Endometrial microvascular endothelial cells (primary cell): ENCODE data around the gene YBX2. TPM values are rescaled to one million over a fixed set of nuclear protein-coding genes. Genes with fewer than 3 reads are reported as not detected.

ENCODE experiments used
- in situ Hi-C: cut with HindIII; loops from 2 replicates; pipeline ENCODE4 v1.10.0; 2017; ENCODE audit warnings: low sequenced_read_pairs, low pct_unique_long_range_greater_than_20kb; ENCODE audit errors: inconsistent ontology term
- total RNA-seq: library from RNA; depleted of rRNA; stranded (reverse); fragments of >200 nt; gene quantifications from one replicate; pipeline ENCODE4 v1.2.3, GENCODE V29; 2015; ENCODE audit errors: inconsistent ontology term

YBX2 gene
- total RNA-seq, 1 donor from 2014 or later = not detected

DNA sequence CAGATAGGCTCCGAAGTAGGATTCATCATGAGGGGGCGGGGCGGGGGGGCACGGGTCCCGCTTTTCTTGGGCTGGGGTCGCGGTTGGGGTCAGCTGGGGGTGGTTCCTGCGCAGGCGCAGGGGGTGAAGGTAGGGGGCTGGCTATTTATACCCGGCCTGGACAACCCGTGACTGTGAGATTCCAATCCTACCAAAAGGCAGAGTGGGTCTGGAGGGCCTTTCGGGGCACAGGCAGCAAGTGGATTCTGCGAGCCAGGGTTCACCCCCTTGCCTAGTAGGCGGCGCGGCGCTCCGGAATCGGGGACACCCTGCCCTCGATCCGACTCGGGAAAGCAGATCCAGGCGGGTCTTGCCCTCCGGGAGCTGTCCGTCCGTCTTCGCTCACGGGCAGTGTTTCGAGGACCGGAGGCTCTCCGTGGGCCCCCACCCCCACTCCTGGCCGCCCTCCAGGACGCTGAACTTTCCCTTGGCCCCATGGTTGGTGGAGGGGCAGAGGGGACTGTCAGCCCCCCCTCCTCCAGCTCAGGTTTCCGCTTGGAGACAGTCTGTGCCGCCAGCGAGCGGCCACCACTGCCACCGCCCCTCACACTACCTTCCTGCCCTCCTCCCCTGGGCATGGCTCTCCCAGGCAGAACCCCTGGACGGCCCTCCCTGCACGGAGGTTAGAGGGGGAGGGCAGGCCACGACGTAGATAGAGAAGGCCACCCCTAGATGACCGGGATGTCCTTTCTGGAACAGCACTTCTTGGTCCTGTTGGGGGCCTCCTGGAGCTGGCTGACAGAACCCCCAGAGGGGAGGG lies 12.3 kb downstream of the YBX2 start:
- in situ Hi-C loops = no loop called here

DNA sequence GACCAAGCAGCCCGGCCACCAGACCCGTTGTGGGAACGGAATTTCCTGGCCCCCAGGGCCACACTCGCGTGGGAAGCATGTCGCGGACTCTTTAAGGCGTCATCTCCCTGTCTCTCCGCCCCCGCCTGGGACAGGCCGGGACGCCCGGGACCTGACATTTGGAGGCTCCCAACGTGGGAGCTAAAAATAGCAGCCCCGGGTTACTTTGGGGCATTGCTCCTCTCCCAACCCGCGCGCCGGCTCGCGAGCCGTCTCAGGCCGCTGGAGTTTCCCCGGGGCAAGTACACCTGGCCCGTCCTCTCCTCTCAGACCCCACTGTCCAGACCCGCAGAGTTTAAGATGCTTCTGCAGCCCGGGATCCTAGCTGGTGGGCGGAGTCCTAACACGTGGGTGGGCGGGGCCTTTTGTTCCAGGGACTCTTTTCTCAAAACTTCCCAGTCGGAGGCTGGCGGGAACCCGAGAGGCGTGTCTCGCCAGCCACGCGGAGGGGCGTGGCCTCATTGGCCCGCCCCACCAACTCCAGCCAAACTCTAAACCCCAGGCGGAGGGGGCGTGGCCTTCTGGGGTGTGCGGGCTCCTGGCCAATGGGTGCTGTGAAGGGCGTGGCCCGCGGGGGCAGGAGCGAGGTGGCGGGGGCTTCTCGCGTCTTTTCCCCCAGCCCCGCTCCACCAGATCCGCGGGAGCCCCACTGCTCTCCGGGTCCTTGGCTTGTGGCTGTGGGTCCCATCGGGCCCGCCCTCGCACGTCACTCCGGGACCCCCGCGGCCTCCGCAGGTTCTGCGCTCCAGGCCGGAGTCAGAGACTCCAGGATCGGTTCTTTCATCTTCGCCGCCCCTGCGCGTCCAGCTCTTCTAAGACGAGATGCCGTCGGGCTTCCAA lies 13.1 kb downstream of the YBX2 start, which contains the start of gene SLC2A4:
SLC2A4 (plus strand) TSS at position 645 of the 879 bp plus-strand sequence; CDS start at position 862, 217 bp downstream.
- in situ Hi-C loops = no loop called here

DNA sequence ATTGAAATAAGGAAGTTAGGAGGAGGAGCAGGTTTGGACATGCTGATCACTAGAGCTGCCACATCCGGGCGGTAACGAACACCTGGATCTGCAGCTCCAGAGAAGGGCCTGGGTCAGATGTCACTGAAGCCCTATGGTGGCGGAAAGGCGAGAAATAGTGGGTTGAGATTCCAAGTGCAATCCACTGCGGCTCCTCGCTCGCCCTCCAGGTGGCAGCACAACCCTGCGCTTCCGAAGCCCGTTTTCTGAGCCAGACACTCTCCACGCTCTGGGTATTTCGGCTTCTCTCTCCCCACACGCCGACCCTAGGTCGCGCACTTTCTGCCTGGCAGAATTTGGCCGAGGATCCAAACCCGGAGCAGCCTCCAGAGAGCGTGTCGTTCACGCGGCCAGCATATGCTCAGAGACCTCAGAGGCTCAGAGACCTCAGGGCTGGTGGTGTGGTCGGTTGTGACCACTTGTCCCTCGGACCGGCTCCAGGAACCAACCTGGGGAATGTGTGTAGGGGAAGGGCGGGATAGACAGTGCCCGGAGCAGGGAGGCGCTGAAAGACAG lies 13.8 kb downstream of the YBX2 start:
- in situ Hi-C loops = no loop called here

DNA sequence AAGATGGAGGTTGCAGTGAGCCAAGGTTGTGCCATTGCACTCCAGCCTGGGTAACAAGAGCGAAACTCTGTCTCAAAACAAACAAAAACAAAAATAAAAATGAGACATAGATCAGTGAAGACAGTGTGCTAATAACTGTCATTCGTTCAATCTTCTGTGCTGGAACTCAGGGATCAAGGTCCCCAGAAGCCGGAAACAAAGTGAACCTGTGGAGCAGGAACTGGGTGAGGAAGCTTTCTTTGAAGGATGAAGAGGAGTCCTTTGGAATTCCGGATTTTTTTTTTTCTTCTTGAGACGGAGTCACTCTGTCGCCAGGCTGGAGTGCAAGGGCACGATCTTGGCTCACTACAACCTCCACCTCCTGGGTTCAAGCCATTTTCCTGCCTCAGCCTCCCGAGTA lies 15.0 kb downstream of the YBX2 start:
- in situ Hi-C loops = no loop called here

DNA sequence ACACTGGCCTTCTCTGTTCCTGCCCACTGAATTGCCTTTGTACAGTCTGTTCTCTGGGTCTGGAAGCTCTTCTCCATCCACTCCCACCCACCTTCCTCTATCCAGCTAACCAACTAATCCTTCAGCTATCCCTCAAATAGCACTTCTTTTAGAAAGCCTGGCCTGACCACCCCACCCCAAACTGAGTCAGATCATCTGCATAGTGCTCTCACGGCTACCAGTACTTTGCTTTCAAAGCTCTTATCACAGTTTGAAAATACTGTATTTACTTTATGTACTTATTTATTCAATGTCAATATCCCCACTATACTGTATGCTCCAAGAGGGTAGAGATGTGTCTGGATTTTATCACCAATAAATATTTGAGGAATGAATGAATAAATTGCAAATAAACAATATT lies 27.7 kb downstream of the YBX2 start:
- in situ Hi-C loops = no loop called here

DNA sequence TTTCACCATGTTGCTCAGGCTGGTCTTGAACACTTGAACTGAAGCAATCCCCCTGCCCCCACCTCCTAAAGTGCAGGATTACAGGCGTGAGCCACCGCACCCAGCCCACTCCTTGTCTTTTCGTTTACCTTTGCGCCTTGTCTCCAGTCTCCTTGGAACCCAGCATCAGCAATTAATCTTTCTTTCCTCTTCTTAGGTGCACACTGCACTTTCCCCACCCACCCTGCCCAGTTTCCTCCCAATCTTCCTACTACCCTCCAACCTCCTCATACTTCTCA lies 30.7 kb downstream of the YBX2 start:
- in situ Hi-C loops = no loop called here

DNA sequence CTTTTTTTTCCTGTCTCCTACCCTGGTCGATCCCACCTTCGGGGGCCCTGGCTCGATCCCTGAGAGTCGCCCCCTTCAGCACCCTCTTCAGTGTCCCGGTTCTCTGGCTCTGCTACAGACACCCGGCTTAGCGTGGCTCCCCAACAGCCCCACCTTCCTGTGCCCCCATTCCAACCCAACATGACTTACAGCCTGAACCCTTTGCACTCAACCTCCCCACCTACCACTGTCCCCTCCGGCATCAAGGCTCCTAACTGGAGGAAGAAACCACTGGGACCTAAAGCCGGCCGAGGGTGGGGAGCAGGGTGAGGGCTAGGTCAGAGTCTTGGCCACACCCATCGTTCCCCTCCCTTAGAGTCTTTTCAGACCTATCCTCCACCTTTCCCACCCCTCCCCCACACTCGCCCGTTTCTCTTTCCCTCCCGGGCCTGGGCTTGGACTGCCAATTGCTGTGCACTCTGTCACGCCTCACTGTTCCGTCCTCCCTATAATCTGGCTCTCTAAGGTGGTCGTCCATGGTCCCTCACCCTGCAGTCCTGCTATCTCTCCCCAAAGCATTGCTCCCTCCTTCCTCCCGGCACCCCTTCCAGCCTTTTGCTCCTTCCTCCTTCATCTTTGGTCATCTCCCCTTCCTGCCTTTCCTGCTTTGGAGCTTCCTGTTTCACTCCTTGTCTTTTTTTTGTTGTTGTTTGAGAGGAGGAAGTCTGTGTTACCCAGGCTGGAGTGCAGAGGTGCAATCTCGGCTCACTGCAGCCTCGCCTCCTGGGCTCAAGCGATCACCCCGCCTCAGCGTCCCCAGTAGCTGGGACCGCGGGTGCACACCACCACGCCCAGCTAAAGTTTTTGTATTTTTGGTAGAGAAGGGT lies 31.3 kb downstream of the YBX2 start:
- in situ Hi-C loops = no loop called here

DNA sequence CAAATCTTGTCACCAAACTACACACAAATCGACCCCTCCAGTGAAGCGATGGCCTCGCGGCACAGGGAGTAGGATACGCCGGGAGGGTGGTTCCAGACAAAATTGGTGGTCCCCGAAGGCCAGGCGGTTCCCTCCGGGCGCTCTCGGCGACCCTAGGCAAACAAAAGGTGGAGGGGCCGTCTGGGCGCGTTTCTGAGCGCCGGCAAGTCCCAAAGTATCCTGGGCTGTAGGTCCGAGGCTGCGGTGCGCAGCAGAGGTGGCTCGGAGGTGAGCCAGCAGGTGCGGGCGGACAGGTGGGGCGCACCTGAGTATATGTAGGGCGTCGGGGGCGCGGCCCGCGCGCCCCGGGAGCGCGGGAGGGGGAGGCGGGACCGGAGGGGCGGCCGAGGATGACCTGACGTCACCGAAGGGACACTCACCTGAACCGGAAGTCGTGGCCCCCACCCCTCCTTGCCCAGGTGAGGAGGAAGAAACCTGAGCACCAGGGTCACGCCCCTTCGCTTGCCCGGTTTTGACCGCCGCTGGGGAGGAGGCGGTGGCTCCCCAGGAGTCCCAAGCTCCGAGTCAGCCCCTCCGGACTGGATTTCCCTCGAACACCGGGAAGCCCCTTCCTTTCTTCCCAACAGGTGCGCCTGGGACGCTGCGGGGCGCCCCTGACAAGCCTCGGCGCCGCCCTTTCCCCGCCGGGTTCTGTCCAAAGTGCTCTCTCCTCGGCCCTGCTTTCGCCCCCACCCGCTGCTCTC lies 32.1 kb downstream of the YBX2 start, which contains the start of gene CLDN7:
CLDN7 (minus strand) TSS at position 287 of the 743 bp plus-strand sequence. CDS start 435 bp downstream, outside the sequence.
- in situ Hi-C loops = no loop called here

DNA sequence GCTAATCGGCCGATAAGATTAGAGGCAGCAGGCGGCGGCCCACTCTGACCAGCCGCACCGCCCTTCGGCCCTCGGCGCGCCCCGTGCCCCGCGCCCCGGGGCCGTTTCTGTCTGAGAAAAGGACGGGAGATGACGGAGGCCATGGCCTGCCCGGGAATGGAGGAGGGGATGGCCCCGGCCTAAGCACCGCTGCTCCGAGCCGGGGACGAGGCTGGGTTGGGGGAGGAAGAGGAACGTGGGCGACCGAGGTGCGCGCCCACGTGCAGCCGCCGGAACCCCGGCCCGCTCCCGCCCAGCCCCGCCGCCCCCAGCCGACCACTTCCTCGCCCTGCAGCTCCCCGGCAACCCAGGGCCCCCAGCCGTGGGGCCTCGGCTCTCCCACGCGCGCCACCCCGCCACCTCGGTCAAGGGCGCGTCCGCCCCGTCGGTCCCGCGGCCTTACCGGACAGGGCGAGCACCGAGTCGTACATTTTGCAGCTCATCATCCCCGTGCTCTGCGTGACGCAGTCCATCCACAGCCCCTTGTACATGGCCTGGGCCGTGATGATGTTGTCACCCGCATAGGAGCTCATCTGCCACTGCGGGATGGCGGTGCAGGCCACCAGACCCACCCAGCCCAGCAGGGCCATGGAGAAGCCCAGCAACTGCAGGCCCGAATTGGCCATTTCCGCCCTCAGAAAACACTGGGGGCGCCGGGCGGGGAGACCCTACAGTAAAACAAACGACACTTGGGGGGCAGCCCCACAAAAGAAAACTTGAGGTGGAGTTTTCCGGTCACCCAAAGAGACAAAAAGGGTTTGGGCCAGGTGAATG lies 32.9 kb downstream of the YBX2 start:
- in situ Hi-C loops = no loop called here

DNA sequence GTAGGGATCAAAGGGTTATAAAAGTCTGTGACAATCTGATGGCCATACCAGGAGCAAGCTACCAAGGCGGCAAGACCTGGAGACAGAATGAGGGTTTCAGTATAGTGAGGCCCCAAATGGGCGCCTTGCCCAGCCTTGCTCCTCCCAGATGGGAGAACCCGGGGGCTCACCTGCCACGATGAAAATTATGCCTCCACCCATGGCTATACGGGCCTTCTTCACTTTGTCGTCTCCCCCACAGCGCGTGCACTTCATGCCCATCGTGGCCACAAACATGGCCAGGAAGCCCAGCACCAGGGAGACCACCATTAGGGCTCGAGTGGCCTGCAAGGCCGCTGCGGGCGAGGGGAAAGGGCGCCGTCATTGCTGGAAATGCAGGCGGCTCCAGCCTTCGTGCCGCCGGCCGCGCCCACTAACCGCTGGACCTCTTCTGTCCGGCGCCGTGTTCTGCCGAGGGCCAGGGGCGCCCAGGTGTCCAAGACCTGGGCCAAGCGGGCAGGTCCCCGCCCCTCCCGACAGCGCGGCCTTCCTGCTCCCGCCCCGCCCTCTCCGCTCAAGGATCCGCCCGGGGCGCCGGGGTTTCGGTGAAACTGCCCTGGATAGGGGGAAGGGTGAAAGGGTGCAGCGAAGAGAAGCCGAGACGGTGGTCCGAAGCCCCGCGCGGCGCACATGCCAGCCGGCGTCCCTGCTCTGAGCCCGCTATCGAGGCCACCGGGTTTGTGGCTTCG lies 33.6 kb downstream of the YBX2 start:
- in situ Hi-C loops = no loop called here

DNA sequence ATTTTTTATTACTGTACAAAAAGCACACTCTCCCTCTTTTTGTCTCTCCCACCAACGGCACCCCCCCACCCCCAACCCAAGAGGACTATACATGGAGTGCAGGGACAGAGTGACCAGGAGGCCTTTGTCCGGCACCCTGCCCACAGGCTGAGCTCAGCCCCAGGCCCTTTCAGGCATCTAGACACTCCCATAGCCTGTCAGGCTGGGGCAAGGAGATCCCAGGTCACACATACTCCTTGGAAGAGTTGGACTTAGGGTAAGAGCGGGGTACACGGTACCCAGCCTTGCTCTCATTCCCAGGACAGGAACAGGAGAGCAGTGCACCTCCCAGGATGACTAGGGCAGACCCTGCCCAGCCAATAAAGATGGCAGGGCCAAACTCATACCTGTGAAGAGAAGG lies 34.3 kb downstream of the YBX2 start:
- in situ Hi-C loops = no loop called here

DNA sequence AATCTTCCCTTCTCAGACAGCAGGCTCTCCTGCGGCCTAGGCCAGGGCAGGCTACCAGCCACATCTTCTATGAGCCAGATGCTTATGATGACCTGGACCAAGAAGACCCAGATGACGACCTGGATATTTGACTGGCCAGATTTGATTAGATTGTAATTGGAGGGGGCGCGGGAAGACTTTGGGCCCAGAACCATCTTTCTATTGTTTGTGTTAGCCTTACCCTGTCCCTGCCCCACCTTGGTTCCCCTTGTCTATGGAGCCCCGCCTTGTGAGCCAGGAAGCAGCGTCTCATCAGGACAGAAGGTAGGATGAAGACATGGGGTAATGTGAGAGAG lies 34.9 kb downstream of the YBX2 start:
- in situ Hi-C loops = no loop called here

DNA sequence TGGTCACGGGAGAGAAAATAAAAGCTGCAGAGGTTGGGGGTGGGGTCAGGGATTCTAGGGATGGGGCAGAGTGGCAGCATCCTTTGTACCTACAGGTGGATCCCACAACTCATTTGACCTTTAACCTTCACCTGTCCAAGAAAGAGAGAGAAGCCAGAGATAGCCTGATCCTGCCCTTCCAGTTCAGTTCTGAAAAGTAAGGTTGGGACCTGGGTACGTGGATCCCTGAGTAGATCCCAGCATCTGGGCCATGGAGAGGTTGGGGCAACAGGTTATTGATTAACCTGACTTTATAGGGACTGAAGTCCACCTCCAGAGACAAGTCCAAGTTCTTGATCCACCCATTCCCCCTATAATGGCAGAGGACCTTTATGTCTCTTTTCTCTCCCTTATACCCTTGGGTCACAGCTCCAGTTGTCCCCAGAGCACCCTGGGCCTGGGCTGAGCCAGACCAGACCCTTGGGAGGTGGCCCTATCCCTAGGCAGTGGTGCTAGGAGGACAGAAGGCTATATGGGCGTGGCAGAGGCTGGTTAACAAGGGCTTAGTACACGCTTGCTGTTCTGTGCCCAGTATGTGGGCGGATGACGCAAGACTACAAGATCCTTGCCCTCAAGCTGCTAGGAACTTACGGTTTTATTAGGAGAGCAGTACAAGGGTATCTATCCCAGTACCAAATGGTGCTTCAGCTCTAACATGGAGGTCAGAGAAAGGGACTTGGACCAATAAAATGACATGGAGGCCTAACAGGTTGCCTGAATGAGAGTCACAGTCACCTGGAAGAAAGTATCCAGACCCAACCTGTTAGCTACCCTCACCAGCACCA lies 35.5 kb downstream of the YBX2 start:
- in situ Hi-C loops = no loop called here

DNA sequence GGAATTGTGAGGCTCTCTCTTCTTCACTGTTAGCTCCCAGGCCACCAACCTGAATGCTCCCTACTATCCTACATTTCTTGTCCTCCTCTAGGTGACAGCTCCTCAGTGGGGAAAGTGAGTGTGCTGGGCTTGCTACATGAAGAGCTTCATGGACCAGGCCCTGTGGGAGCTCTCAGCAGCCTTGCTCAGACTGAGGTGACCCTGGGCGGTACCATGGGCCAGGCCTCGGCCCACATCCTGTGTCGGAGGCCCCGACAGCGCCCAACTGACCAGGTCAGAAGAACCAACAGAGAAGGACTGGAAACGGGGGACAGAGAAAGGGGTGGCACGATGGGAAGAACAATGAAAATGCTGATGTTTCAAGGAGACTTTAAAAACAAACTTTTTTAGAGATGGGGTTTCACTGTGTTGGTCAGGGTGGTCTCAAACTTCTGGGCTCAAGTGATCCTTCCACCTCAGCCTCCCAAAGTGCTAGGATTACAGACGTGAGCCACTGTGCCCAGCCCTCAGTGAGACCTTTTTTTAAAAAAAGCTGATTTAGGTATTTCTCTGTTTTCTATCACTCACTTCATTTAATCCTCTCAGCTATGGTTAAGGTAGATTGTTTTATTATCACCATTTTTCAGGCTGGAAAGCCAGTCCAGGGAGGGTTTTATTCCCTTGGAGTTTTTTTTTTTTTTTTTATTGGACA lies 37.5 kb downstream of the YBX2 start:
- in situ Hi-C loops = no loop called here

DNA sequence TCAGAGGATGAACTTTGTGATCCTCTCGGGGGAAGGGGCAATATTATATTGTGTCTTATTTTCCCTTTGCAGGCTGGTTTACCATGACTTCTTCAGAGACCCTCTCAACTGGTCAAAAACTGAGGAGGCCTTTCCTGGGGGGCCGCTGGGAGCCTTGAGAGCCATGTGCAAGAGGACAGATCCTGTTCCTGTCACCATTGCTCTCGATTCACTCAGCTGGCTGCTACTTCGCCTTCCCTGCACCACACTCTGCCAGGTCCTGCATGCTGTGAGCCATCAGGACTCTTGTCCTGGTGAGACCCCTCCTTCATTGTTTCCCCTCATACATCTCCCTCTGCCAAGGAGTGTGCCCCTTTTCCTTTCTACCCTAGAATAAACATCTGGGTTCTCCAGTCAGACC lies 39.9 kb downstream of the YBX2 start:
- in situ Hi-C loops = no loop called here

DNA sequence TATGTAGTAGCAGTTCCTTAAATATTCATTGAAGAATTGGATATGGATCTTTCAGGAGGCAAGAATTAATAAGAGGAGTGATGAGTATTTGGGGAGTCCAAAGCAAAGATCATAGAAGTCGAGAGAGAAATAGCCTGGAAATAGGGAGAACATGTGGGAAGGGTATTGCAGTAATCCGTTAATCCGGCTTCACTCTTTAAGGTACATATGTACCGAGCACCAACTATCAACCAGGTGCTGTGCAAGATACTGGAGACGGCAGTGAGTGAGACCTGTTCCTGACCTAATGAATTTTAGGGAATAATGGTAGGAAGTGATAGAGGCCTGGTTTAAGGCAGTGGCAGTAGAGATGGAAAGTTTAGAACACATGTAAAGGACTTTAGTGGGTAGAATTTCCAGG lies 41.4 kb downstream of the YBX2 start:
- in situ Hi-C loops = no loop called here
